Caco-2 (cell line): ENCODE data around the gene CHRDL1. TPM values are rescaled to one million over a fixed set of nuclear protein-coding genes. Genes with fewer than 3 reads are reported as not detected.

Source experiments
- BruUV-seq: library from RNA; stranded (reverse); fragments of 400-500 nt; replicated peaks from 2 replicates; lab custom pipeline; 2021; lab: Mats Ljungman, UMichigan
- CTCF ChIA-PET: fragments of 300-600 bp; sonication (Branson Sonifier 250); formaldehyde crosslinking; loops from one replicate; lab custom pipeline; 2022; ENCODE audit warnings: antibody characterized with exemption; lab: Charles Lee
- POLR2A ChIA-PET: fragments of 300-600 bp; sonication (Branson Sonifier 250); formaldehyde crosslinking; loops from one replicate; lab custom pipeline; 2022; ENCODE audit warnings: antibody characterized with exemption; lab: Charles Lee
- DNase-seq, 2 experiments: peaks; one replicate each; pipeline versions ENCODE4 v3.0.0 to v3.0.0-alpha.2; 2020 to 2022
- H3K27me3 ChIP-seq: replicated peaks from 2 replicates; pipeline ENCODE4 v1.6.0; 2011; ENCODE audit warnings: low read length; ENCODE audit not compliant: control insufficient read depth, insufficient read depth
- H3K36me3 ChIP-seq: 2 replicates; pipeline ENCODE4 v1.5.1; 2011; ENCODE audit warnings: low read length; ENCODE audit not compliant: control insufficient read depth, insufficient read depth
- H3K4me1 ChIP-seq: fragments of 250-450 bp; sonication (Bioruptor Pico); 2 replicates; pipeline ENCODE4 v1.5.1; 2020; ENCODE audit warnings: mild to moderate bottlenecking
- H3K4me3 ChIP-seq: 2 replicates; pipeline ENCODE4 v1.5.1; 2011; ENCODE audit warnings: low read depth, mild to moderate bottlenecking, control low read depth, low read length
- H3K9me3 ChIP-seq: fragments of 250-450 bp; sonication (Bioruptor Pico); 2 replicates; pipeline ENCODE4 v1.5.1; 2020; ENCODE audit warnings: mild to moderate bottlenecking, moderate library complexity
- H3K27ac Mint-ChIP-seq: one replicate; pipeline ENCODE4 v1.8.0; 2022; ENCODE audit warnings: mixed read lengths; ENCODE audit not compliant: unreplicated experiment
- H3K27me3 Mint-ChIP-seq: one replicate; pipeline ENCODE4 v1.8.0; 2022; ENCODE audit warnings: mixed read lengths; ENCODE audit not compliant: insufficient read depth, unreplicated experiment
- H3K36me3 Mint-ChIP-seq: one replicate; pipeline ENCODE4 v1.8.0; 2022; ENCODE audit warnings: mild to moderate bottlenecking, mixed read lengths; ENCODE audit not compliant: insufficient read depth, unreplicated experiment
- H3K4me1 Mint-ChIP-seq: one replicate; pipeline ENCODE4 v1.8.0; 2022; ENCODE audit warnings: low read depth, mixed read lengths; ENCODE audit not compliant: unreplicated experiment
- H3K4me3 Mint-ChIP-seq: one replicate; pipeline ENCODE4 v1.8.0; 2022; ENCODE audit warnings: mild to moderate bottlenecking, moderate library complexity, mixed read lengths; ENCODE audit not compliant: unreplicated experiment
- H3K9me3 Mint-ChIP-seq: one replicate; pipeline ENCODE4 v1.8.0; 2022; ENCODE audit warnings: mixed read lengths; ENCODE audit not compliant: unreplicated experiment
- CTCF ChIP-seq, 2 experiments: fragments of 200-600 bp in 1 of 2; IDR thresholded peaks; 1 replicate in 1 of 2; 2 replicates in 1 of 2; pipeline versions ENCODE4 v1.5.1 to v1.8.0; 2011 to 2022; ENCODE audit warnings: antibody characterized with exemption in 1 of 2, control low read depth in 1 of 2, inconsistent platforms in 1 of 2, low read depth in 1 of 2, low read length in 1 of 2, mild to moderate bottlenecking in 1 of 2, moderate library complexity in 1 of 2; ENCODE audit not compliant: insufficient read depth in 1 of 2, severe bottlenecking in 1 of 2, unreplicated experiment in 1 of 2
- intact Hi-C: fragments of 100-400 bp; cut with micrococcal nuclease; formaldehyde crosslinking; loops from one replicate; pipeline ENCODE4 v1.10.0; 2022; ENCODE audit not compliant: unreplicated experiment
- total RNA-seq: library from RNA; stranded (reverse); gene quantifications from 2 replicates; pipeline ENCODE4 v1.2.3, GENCODE V29; 2022

CHRDL1 gene
- total RNA-seq, 1 experiment from 2014 or later: not detected

- no peaks in the 10 kb centered on the region for H3K36me3 ChIP-seq
- TF ChIP-seq CTCF (IDR thresholded peaks at IDR 0.05; ENCODE audit: insufficient read depth in 1 of 2, low read depth in 1 of 2, low read length in 1 of 2, severe bottlenecking in 1 of 2, unreplicated experiment in 1 of 2): no peak
- H3K27me3 Mint-ChIP-seq: peaks cover 3% of the 10 kb centered on the region
- no peaks in the 10 kb centered on the region for H3K9me3 Mint-ChIP-seq
- ChIA-PET POLR2A (no interaction called here), CTCF (no interaction called here)
- no peaks in the 10 kb centered on the region for H3K4me1 ChIP-seq
- no peak for DNase-seq
- no peaks in the 10 kb centered on the region for H3K9me3 ChIP-seq
- intact Hi-C loops: no loop called here
- no peak overlapping the region for H3K4me3 ChIP-seq
- H3K27ac Mint-ChIP-seq: no peak overlapping the region
- H3K4me1 Mint-ChIP-seq: no peaks in the 10 kb centered on the region
- H3K4me3 Mint-ChIP-seq: no peak overlapping the region
- BruUV-seq: no TSS peak
- no peaks in the 10 kb centered on the region for H3K36me3 Mint-ChIP-seq
- H3K27me3 ChIP-seq: no peaks in the 10 kb centered on the region
These were observed 71.8 kb downstream of the CHRDL1 start for GRCh38 chrX:110723844-110724243.

GRCh38 chrX:110722135-110722534 is 73.5 kb downstream of the CHRDL1 start:
- Histone ChIP-seq H3K9me3 (no peaks in the 10 kb centered on the region), H3K4me1 (no peaks in the 10 kb centered on the region), H3K36me3 (no peaks in the 10 kb centered on the region), H3K27me3 (no peaks in the 10 kb centered on the region), H3K4me3 (no peak overlapping the region)
- TF ChIP-seq CTCF (IDR thresholded peaks at IDR 0.05; ENCODE audit: insufficient read depth in 1 of 2, low read depth in 1 of 2, low read length in 1 of 2, severe bottlenecking in 1 of 2, unreplicated experiment in 1 of 2): no peak
- no peak for DNase-seq
- CTCF ChIA-PET: no interaction called here
- H3K4me1 Mint-ChIP-seq: no peaks in the 10 kb centered on the region
- no peaks in the 10 kb centered on the region for H3K36me3 Mint-ChIP-seq
- POLR2A ChIA-PET: no interaction called here
- H3K4me3 Mint-ChIP-seq: no peak overlapping the region
- no peaks in the 10 kb centered on the region for H3K9me3 Mint-ChIP-seq
- BruUV-seq: no TSS peak
- H3K27ac Mint-ChIP-seq: no peak overlapping the region
- peaks cover 7% of the 10 kb centered on the region for H3K27me3 Mint-ChIP-seq
- intact Hi-C loops: no loop called here

- Histone ChIP-seq H3K36me3 (no peaks in the 10 kb centered on the region), H3K9me3 (no peaks in the 10 kb centered on the region), H3K4me1 (no peaks in the 10 kb centered on the region), H3K4me3 (no peak overlapping the region), H3K27me3 (no peaks in the 10 kb centered on the region)
- Mint-ChIP-seq H3K27ac (no peak overlapping the region), H3K4me1 (no peaks in the 10 kb centered on the region), H3K27me3 (peaks cover 11% of the 10 kb centered on the region), H3K36me3 (no peaks in the 10 kb centered on the region), H3K4me3 (no peak overlapping the region), H3K9me3 (no peaks in the 10 kb centered on the region)
- ChIA-PET CTCF (no interaction called here), POLR2A (no interaction called here)
- TF ChIP-seq CTCF (IDR thresholded peaks at IDR 0.05; ENCODE audit: insufficient read depth in 1 of 2, low read depth in 1 of 2, low read length in 1 of 2, severe bottlenecking in 1 of 2, unreplicated experiment in 1 of 2): no peak
- intact Hi-C loops: no loop called here
- no peak for DNase-seq
- no TSS peak for BruUV-seq
These were observed 82.0 kb downstream of the CHRDL1 start for GRCh38 chrX:110713666-110714065.
